WTC11 (cell line): ENCODE data around the gene PCIF1. TPM values are rescaled to one million over a fixed set of nuclear protein-coding genes. Genes with fewer than 3 reads are reported as not detected.

Source experiments
- ATAC-seq: fragments of 200-7000 bp; cut with Tn5 transposase; 2 replicates; pipeline ENCODE4 v1.10.0; 2021; ENCODE audit warnings: mild to moderate bottlenecking, moderate library complexity
- CTCF ChIA-PET: fragments of 300-600 bp; sonication (Branson Sonifier 250); formaldehyde crosslinking; loops from one replicate; lab custom pipeline; 2021; ENCODE audit warnings: antibody characterized with exemption; lab: Charles Lee
- POLR2A ChIA-PET: fragments of 350-600 bp; sonication (Branson Sonifier 250); formaldehyde crosslinking; loops from one replicate; lab custom pipeline; 2021; ENCODE audit warnings: antibody characterized with exemption; lab: Charles Lee
- DNase-seq: peaks from one replicate; pipeline ENCODE4 v3.0.0; 2021; ENCODE audit warnings: low spot score
- H3K27ac Mint-ChIP-seq: 2 replicates; pipeline ENCODE4 v1.8.0; 2021; ENCODE audit warnings: mixed read lengths
- H3K27me3 Mint-ChIP-seq: 2 replicates; pipeline ENCODE4 v1.8.0; 2021; ENCODE audit warnings: low read depth, mild to moderate bottlenecking, moderate library complexity, mixed read lengths
- H3K36me3 Mint-ChIP-seq: 2 replicates; pipeline ENCODE4 v1.8.0; 2021; ENCODE audit warnings: mixed read lengths
- H3K4me1 Mint-ChIP-seq: 2 replicates; pipeline ENCODE4 v1.8.0; 2022; ENCODE audit warnings: mixed read lengths
- H3K4me3 Mint-ChIP-seq: 2 replicates; pipeline ENCODE4 v1.8.0; 2021; ENCODE audit warnings: mild to moderate bottlenecking, moderate library complexity, mixed read lengths
- H3K9me3 Mint-ChIP-seq: 2 replicates; pipeline ENCODE4 v1.8.0; 2021; ENCODE audit warnings: mixed read lengths
- ATF6 ChIP-seq: sonication (generic); formaldehyde crosslinking; IDR thresholded peaks from 2 replicates; pipeline ENCODE4 v1.8.1; 2023; ENCODE audit warnings: mild to moderate bottlenecking, missing genetic modification reagents
- CTCF ChIP-seq: fragments of 200-600 bp; IDR thresholded peaks from 2 replicates; pipeline ENCODE4 v1.8.0; 2022; ENCODE audit warnings: antibody characterized with exemption
- E2F1 ChIP-seq: sonication (generic); formaldehyde crosslinking; IDR thresholded peaks from 2 replicates; pipeline ENCODE4 v1.8.0; 2022; ENCODE audit warnings: mild to moderate bottlenecking, missing genetic modification reagents
- E2F5 ChIP-seq: sonication (generic); formaldehyde crosslinking; IDR thresholded peaks from 2 replicates; pipeline ENCODE4 v1.8.1; 2022; ENCODE audit warnings: mild to moderate bottlenecking, moderate library complexity, missing genetic modification reagents
- EMX1 ChIP-seq: fragments of 250-450 bp; sonication (Bioruptor Pico); IDR thresholded peaks from 2 replicates; pipeline ENCODE4 v1.8.0; 2021; ENCODE audit warnings: mild to moderate bottlenecking
- GRHL2 ChIP-seq: fragments of 250-450 bp; sonication (Bioruptor Pico); IDR thresholded peaks from 2 replicates; pipeline ENCODE4 v1.8.0; 2022; ENCODE audit warnings: mild to moderate bottlenecking, moderate library complexity; ENCODE audit not compliant: insufficient replicate concordance, severe bottlenecking
- PREB ChIP-seq: sonication (generic); formaldehyde crosslinking; IDR thresholded peaks from 2 replicates; pipeline ENCODE4 v1.8.1; 2022; ENCODE audit warnings: mild to moderate bottlenecking, missing genetic modification reagents, moderate library complexity, borderline replicate concordance
- STAT6 ChIP-seq: sonication (generic); formaldehyde crosslinking; conservative IDR thresholded peaks from 2 replicates; pipeline ENCODE4 v1.8.1; 2023; ENCODE audit warnings: mild to moderate bottlenecking, low read depth, missing genetic modification reagents, moderate library complexity
- TCF7 ChIP-seq: sonication (generic); formaldehyde crosslinking; IDR thresholded peaks from 2 replicates; pipeline ENCODE4 v1.8.0; 2022; ENCODE audit warnings: mild to moderate bottlenecking, low read depth, missing genetic modification reagents, moderate library complexity
- TEAD1 ChIP-seq: sonication (generic); formaldehyde crosslinking; IDR thresholded peaks from 2 replicates; pipeline ENCODE4 v1.8.0; 2022; ENCODE audit warnings: mild to moderate bottlenecking, missing genetic modification reagents
- ZBTB21 ChIP-seq: sonication (generic); formaldehyde crosslinking; IDR thresholded peaks from 2 replicates; pipeline ENCODE4 v1.8.1; 2023; ENCODE audit warnings: mild to moderate bottlenecking, missing genetic modification reagents, borderline replicate concordance
- ZNF138 ChIP-seq: sonication (generic); formaldehyde crosslinking; conservative IDR thresholded peaks from 2 replicates; pipeline ENCODE4 v1.8.1; 2022; ENCODE audit warnings: mild to moderate bottlenecking, moderate library complexity, missing genetic modification reagents
- ZNF317 ChIP-seq: sonication (generic); formaldehyde crosslinking; IDR thresholded peaks from 2 replicates; pipeline ENCODE4 v1.8.1; 2023; ENCODE audit warnings: low read depth, mild to moderate bottlenecking, moderate library complexity, missing genetic modification reagents, borderline replicate concordance
- ZNF425 ChIP-seq: fragments of 250-450 bp; sonication (Bioruptor Pico); conservative IDR thresholded peaks from 2 replicates; pipeline ENCODE4 v1.9.0; 2021; ENCODE audit warnings: mild to moderate bottlenecking
- ZNF671 ChIP-seq: fragments of 250-450 bp; sonication (Bioruptor Pico); IDR thresholded peaks from 2 replicates; pipeline ENCODE4 v1.8.0; 2021; ENCODE audit warnings: mild to moderate bottlenecking
- total RNA-seq: library from RNA; stranded (reverse); gene quantifications from 3 replicates; pipeline ENCODE4 v1.2.3, GENCODE V29; 2021

PCIF1 gene
- total RNA-seq, 1 experiment from 2014 or later: 42.2 TPM

GRCh38 chr20:45974896-45975565, 40.5 kb downstream of the PCIF1 start (continued):
- TF ChIP-seq ZNF425 (CRISPR knock-in tag): no peak
- TF ChIP-seq ZNF671 (CRISPR knock-in tag): no peak
- no peak for TF ChIP-seq EMX1 (CRISPR knock-in tag)
- TF ChIP-seq PREB (CRISPR knock-in tag): no peak
- TF ChIP-seq CTCF: no peak
- no peak for TF ChIP-seq TEAD1 (CRISPR knock-in tag)

- ChIA-PET CTCF (interaction anchor here (0.9 to 3.5 kb wide), 4 partner anchors 11 to 151 kb away, joined by 4 to 16 read pairs (median 10); no protein-coding TSS in a partner anchor), POLR2A (no interaction called here)
- H3K27me3 Mint-ChIP-seq: no peaks in the 10 kb centered on the region; the same call in 1 of the 2 replicates
These were observed 41.2 kb downstream of the PCIF1 start for GRCh38 chr20:45975686-45976085.

More at GRCh38 chr20:45975686-45976085, 41.2 kb downstream of the PCIF1 start:
- DNase-seq: no peak
- Mint-ChIP-seq H3K9me3 (no peaks in the 10 kb centered on the region), H3K4me3 (no peak overlapping the region), H3K4me1 (peaks cover 7% of the 10 kb centered on the region), H3K27ac (no peak overlapping the region)
- ATAC-seq: no peak
- TF ChIP-seq GRHL2: no peak
- TF ChIP-seq E2F5 (CRISPR knock-in tag): no peak
- no peak for TF ChIP-seq ATF6 (CRISPR knock-in tag)
- TF ChIP-seq TCF7 (CRISPR knock-in tag): no peak
- TF ChIP-seq ZNF317: no peak
- no peak for TF ChIP-seq E2F1
- no peak for TF ChIP-seq TEAD1 (CRISPR knock-in tag)
- TF ChIP-seq ZNF138 (CRISPR knock-in tag): no peak
- TF ChIP-seq STAT6 (CRISPR knock-in tag): no peak
- TF ChIP-seq ZBTB21 (CRISPR knock-in tag): no peak
- TF ChIP-seq, all 79 proteins: peak for 0
- H3K36me3 Mint-ChIP-seq: no peaks in the 10 kb centered on the region
